Muscle layer of duodenum (tissue), 2 donors: Measurements from ENCODE around the gene TEX264.

ENCODE experiments used
- H3K27ac ChIP-seq: one replicate; pipeline ENCODE4 v1.7.0; 2013; ENCODE audit warnings: mild to moderate bottlenecking, low read length
- H3K27me3 ChIP-seq: one replicate; pipeline ENCODE4 v1.7.0; 2013; ENCODE audit warnings: low read depth, mild to moderate bottlenecking, control low read depth, low read length
- H3K36me3 ChIP-seq, 2 donors: one replicate each; pipeline ENCODE4 v1.7.0; 2013; ENCODE audit warnings: low read length in 2 of 2, control low read depth in 1 of 2, mild to moderate bottlenecking in 1 of 2; ENCODE audit not compliant: insufficient read depth in 2 of 2, control insufficient read depth in 1 of 2
- H3K4me1 ChIP-seq, 2 donors: one replicate each; pipeline ENCODE4 v1.7.0; 2013; ENCODE audit warnings: low read length in 2 of 2, mild to moderate bottlenecking in 2 of 2, control low read depth in 1 of 2, moderate library complexity in 1 of 2; ENCODE audit not compliant: insufficient read depth in 2 of 2, control insufficient read depth in 1 of 2
- H3K4me3 ChIP-seq, 2 donors: one replicate each; pipeline ENCODE4 v1.7.0; 2013; ENCODE audit warnings: low read length in 2 of 2, low read depth in 1 of 2, mild to moderate bottlenecking in 1 of 2
- H3K9me3 ChIP-seq, 2 donors: one replicate each; pipeline ENCODE4 v1.7.0; 2013; ENCODE audit warnings: low read length in 2 of 2, control low read depth in 1 of 2, mild to moderate bottlenecking in 1 of 2; ENCODE audit not compliant: control insufficient read depth in 1 of 2
- donor health status: healthy.

TEX264 gene

DNA sequence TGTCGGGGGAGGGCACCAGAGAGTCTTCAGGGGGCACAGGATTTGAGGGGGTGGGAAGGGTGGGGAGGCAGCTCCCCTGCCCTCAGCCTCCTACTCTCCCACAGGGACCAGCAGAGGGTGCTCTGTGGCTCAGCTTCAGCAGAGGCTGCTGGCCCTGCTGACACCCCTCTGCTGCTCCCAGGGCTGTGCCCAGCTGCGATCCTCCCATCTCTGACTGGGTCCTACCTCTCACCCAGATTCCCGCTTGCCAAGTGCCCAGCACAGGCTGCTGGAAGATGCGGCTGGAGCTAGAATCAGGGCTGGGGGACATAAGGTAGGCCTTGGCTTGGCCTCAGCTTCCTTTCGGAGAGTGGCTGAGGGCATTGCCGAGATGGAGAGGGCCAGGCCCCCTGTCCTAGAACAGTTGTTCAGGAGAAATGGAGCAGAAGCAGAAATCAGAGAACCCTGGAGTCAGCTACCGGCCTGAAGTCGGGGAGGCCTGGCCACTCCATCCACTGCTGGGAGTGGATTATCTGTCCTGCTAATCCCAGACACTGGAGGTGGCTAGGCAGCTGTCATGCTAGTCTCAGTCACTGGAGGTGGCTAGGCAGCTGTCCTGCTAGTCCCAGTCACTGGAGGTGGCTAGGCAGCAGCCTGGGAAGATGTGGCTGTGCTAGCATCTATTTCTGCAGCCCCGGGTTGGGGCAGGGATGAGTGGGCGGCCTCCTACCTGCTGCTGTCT, 39.7 kb downstream of the TEX264 start:
- Histone ChIP-seq H3K9me3 (no peaks in the 10 kb centered on the region), H3K36me3 (no peaks in the 10 kb centered on the region), H3K27me3 (no peaks in the 10 kb centered on the region), H3K27ac (no peak overlapping the region), H3K4me1 (peaks cover 0 to 8% of the 10 kb centered on the region in 2 donors), H3K4me3 (no peak overlapping the region)

- Histone ChIP-seq H3K4me1 (peaks cover 0 to 8% of the 10 kb centered on the region in 2 donors), H3K27ac (no peak overlapping the region), H3K36me3 (no peaks in the 10 kb centered on the region), H3K4me3 (no peak overlapping the region), H3K27me3 (no peaks in the 10 kb centered on the region), H3K9me3 (no peaks in the 10 kb centered on the region)
Observed at GRCh38 chr3:51711352-51712037, 40.4 kb downstream of the TEX264 start.

- no peaks in the 10 kb centered on the region for H3K36me3 ChIP-seq
- no peak overlapping the region for H3K4me3 ChIP-seq
- no peaks in the 10 kb centered on the region for H3K9me3 ChIP-seq
- H3K27me3 ChIP-seq = no peaks in the 10 kb centered on the region
- peaks cover 0 to 6% of the 10 kb centered on the region in 2 donors for H3K4me1 ChIP-seq
- no peak overlapping the region for H3K27ac ChIP-seq
Observed at GRCh38 chr3:51712038-51712420, 41.0 kb downstream of the TEX264 start.

DNA sequence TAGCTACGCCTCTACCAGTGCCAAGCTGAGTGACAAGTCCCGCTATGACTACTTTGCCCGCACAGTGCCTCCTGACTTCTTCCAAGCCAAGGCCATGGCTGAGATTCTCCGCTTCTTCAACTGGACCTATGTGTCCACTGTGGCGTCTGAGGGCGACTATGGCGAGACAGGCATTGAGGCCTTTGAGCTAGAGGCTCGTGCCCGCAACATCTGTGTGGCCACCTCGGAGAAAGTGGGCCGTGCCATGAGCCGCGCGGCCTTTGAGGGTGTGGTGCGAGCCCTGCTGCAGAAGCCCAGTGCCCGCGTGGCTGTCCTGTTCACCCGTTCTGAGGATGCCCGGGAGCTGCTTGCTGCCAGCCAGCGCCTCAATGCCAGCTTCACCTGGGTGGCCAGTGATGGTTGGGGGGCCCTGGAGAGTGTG, 41.5 kb downstream of the TEX264 start:
- H3K36me3 ChIP-seq = no peaks in the 10 kb centered on the region
- H3K27ac ChIP-seq = no peak overlapping the region
- H3K27me3 ChIP-seq = no peaks in the 10 kb centered on the region
- H3K4me1 ChIP-seq = peaks cover 0 to 1% of the 10 kb centered on the region in 2 donors
- H3K9me3 ChIP-seq = no peaks in the 10 kb centered on the region
- H3K4me3 ChIP-seq = no peak overlapping the region

DNA sequence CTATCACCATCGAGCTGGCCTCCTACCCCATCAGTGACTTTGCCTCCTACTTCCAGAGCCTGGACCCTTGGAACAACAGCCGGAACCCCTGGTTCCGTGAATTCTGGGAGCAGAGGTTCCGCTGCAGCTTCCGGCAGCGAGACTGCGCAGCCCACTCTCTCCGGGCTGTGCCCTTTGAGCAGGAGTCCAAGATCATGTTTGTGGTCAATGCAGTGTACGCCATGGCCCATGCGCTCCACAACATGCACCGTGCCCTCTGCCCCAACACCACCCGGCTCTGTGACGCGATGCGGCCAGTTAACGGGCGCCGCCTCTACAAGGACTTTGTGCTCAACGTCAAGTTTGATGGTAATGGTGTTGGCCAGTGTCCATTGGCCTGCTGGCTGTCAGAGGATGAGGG, 41.9 kb downstream of the TEX264 start:
- no peaks in the 10 kb centered on the region for H3K36me3 ChIP-seq
- H3K9me3 ChIP-seq = no peaks in the 10 kb centered on the region
- no peak overlapping the region for H3K4me3 ChIP-seq
- no peaks in the 10 kb centered on the region for H3K4me1 ChIP-seq
- H3K27ac ChIP-seq = no peak overlapping the region
- no peaks in the 10 kb centered on the region for H3K27me3 ChIP-seq

DNA sequence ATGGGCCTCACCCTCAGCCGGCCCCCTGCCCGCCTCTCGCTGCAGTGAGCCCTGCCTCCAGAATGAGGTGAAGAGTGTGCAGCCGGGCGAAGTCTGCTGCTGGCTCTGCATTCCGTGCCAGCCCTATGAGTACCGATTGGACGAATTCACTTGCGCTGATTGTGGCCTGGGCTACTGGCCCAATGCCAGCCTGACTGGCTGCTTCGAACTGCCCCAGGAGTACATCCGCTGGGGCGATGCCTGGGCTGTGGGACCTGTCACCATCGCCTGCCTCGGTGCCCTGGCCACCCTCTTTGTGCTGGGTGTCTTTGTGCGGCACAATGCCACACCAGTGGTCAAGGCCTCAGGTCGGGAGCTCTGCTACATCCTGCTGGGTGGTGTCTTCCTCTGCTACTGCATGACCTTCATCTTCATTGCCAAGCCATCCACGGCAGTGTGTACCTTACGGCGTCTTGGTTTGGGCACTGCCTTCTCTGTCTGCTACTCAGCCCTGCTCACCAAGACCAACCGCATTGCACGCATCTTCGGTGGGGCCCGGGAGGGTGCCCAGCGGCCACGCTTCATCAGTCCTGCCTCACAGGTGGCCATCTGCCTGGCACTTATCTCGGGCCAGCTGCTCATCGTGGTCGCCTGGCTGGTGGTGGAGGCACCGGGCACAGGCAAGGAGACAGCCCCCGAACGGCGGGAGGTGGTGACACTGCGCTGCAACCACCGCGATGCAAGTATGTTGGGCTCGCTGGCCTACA, 44.4 kb downstream of the TEX264 start:
- Histone ChIP-seq H3K4me1 (no peaks in the 10 kb centered on the region), H3K27me3 (no peaks in the 10 kb centered on the region), H3K36me3 (no peaks in the 10 kb centered on the region), H3K9me3 (no peaks in the 10 kb centered on the region), H3K27ac (no peak overlapping the region), H3K4me3 (no peak overlapping the region)

DNA sequence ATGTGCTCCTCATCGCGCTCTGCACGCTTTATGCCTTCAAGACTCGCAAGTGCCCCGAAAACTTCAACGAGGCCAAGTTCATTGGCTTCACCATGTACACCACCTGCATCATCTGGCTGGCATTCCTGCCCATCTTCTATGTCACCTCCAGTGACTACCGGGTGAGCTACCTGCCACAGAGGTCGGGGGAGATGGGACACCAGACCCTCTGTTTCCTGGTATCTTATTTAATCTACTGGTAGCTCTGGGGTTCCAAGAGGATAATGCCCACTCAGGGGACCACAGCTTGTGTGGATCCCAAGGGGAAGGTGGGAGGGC, 44.9 kb downstream of the TEX264 start:
- Histone ChIP-seq H3K4me3 (no peak overlapping the region), H3K27me3 (no peaks in the 10 kb centered on the region), H3K27ac (no peak overlapping the region), H3K4me1 (no peaks in the 10 kb centered on the region), H3K9me3 (no peaks in the 10 kb centered on the region), H3K36me3 (no peaks in the 10 kb centered on the region)

- Histone ChIP-seq H3K27ac (no peak overlapping the region), H3K4me1 (no peaks in the 10 kb centered on the region), H3K4me3 (no peak overlapping the region), H3K9me3 (no peaks in the 10 kb centered on the region), H3K27me3 (no peaks in the 10 kb centered on the region), H3K36me3 (no peaks in the 10 kb centered on the region)
Observed at GRCh38 chr3:51716805-51717204, 45.8 kb downstream of the TEX264 start.

DNA sequence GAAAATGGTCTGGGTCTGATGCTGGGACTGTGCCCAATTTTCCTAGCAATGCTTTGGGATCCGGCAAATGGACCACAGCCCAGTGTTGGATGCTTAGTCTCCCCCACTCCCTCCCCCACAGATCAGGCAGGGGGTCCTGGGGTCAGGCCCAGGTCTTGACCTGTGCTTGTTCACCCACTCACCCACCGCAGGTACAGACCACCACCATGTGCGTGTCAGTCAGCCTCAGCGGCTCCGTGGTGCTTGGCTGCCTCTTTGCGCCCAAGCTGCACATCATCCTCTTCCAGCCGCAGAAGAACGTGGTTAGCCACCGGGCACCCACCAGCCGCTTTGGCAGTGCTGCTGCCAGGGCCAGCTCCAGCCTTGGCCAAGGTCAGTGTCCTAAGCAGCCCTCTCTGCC, 46.4 kb downstream of the TEX264 start:
- no peak overlapping the region for H3K4me3 ChIP-seq
- no peak overlapping the region for H3K27ac ChIP-seq
- no peaks in the 10 kb centered on the region for H3K4me1 ChIP-seq
- no peaks in the 10 kb centered on the region for H3K36me3 ChIP-seq
- no peaks in the 10 kb centered on the region for H3K27me3 ChIP-seq
- no peaks in the 10 kb centered on the region for H3K9me3 ChIP-seq

DNA sequence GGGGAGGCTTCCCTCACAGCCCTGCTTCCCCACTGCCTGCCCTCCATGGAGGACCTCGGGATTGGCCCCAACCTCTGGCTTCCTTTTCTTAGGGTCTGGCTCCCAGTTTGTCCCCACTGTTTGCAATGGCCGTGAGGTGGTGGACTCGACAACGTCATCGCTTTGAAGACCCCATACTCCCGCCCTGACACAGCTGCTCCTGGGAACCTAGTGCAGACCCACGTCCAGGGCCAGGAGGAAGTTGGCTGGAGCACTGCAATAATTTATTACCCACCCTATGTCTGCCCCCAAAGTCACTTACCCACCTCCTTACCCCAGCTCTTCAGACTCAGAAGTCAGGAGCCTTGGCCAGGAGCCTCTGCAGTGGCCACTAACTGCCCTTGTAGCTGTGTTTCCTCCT, 46.9 kb downstream of the TEX264 start:
- Histone ChIP-seq H3K4me3 (no peak overlapping the region), H3K4me1 (no peaks in the 10 kb centered on the region), H3K27me3 (no peaks in the 10 kb centered on the region), H3K27ac (no peak overlapping the region), H3K36me3 (no peaks in the 10 kb centered on the region), H3K9me3 (no peaks in the 10 kb centered on the region)

- H3K27me3 ChIP-seq = no peaks in the 10 kb centered on the region
- H3K9me3 ChIP-seq = no peaks in the 10 kb centered on the region
- no peak overlapping the region for H3K27ac ChIP-seq
- H3K4me1 ChIP-seq = no peaks in the 10 kb centered on the region
- no peaks in the 10 kb centered on the region for H3K36me3 ChIP-seq
- no peak overlapping the region for H3K4me3 ChIP-seq
Observed at GRCh38 chr3:51718547-51719409, 47.7 kb downstream of the TEX264 start.
